ENCODE data around the gene APMAP. TPM values are rescaled to one million over a fixed set of nuclear protein-coding genes. Genes with fewer than 3 reads are reported as not detected.

The APMAP gene
- total RNA-seq, 1 experiment from 2014 or later: 67.8 TPM

DNA sequence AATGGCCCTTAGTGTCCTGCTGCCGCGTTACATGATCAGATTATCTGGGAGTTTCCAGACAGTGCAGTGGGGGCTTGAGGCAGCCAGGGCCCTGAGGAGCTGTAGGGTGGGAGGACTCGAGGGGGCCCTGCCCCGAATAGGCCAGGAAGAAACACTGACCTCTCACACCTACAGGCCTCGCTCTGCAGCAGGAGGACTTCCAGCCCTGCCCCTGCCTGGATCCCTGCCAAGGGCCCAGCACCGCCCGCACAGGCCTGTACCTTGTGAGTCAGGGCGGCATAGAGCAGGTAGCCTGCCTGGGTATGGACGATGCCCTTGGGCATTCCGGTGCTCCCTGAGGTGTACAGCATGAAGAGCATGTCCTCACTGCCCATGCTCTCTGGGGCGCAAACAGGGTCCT, 30.1 kb upstream of the APMAP start:
- H3K36me3 Mint-ChIP-seq (ENCODE audit: insufficient read depth in 1 of 3, low read depth in 3 of 3): no peaks in the 10 kb centered on the region
- peaks cover 10 to 14% of the 10 kb centered on the region in 2 experiments for H3K4me1 Mint-ChIP-seq
- H3K4me3 Mint-ChIP-seq: no peak overlapping the region
- H2BK120ac ChIP-seq (ENCODE audit: low read depth, low read length, poor library complexity, severe bottlenecking): no peak overlapping the region
- no peaks in the 10 kb centered on the region for H3K9me3 Mint-ChIP-seq
- H3K27ac Mint-ChIP-seq: no peak overlapping the region
- H3K23ac ChIP-seq (ENCODE audit: insufficient read length, low read depth, low read length): no peak overlapping the region
- no peak overlapping the region for H3K56ac ChIP-seq (ENCODE audit: insufficient read length, low read depth, low read length)
- H2BK5ac ChIP-seq (ENCODE audit: insufficient read length, low read length): no peak overlapping the region
- no peaks in the 10 kb centered on the region for H3K9me3 ChIP-seq (ENCODE audit: control insufficient read depth, low read depth, low read length)
- H3K27ac ChIP-seq (ENCODE audit: insufficient read length, low read depth, low read length): no peak overlapping the region
- no peaks in the 10 kb centered on the region for H3K27me3 ChIP-seq (ENCODE audit: insufficient read depth, low read length)
- no peak overlapping the region for H3K9ac ChIP-seq (ENCODE audit: extremely low read depth, insufficient read length, low read length)
- no peak overlapping the region for H2BK15ac ChIP-seq (ENCODE audit: low read depth, low read length)
- no peaks in the 10 kb centered on the region for H4K20me1 ChIP-seq (ENCODE audit: control insufficient read depth, insufficient read depth, insufficient read length)
- H4K91ac ChIP-seq (ENCODE audit: insufficient read length, low read depth, low read length): no peak overlapping the region
- no peak overlapping the region for H2BK20ac ChIP-seq (ENCODE audit: low read depth, low read length, poor library complexity, severe bottlenecking)
- no peaks in the 10 kb centered on the region for H3K79me1 ChIP-seq (ENCODE audit: insufficient read depth, low read depth, low read length, poor library complexity, severe bottlenecking)
- no peak overlapping the region for H3K18ac ChIP-seq (ENCODE audit: insufficient read length, low read depth, low read length)
- H2BK12ac ChIP-seq (ENCODE audit: insufficient read length, low read depth, low read length): no peak overlapping the region
- no peaks in the 10 kb centered on the region for H3K79me2 ChIP-seq (ENCODE audit: insufficient read depth, low read length)
- no peak overlapping the region for H3K4ac ChIP-seq (ENCODE audit: low read depth, low read length)
- DNase-seq: no peak
- no peak overlapping the region for H4K8ac ChIP-seq (replicated peaks; ENCODE audit: insufficient read length, low read depth, low read length)
- WGBS (ENCODE audit: extremely low coverage, insufficient read length, low lambda C conversion rate): no CpG with 5 or more reads among the region's 11 CpGs
- no peak overlapping the region for H2AK5ac ChIP-seq (ENCODE audit: insufficient read length, low read length)
- no peak overlapping the region for H3T11ph ChIP-seq (ENCODE audit: low read length)
- H3K4me2 ChIP-seq (ENCODE audit: insufficient read depth, insufficient read length, low read length): no peak overlapping the region
- peaks cover 9% of the 10 kb centered on the region for H3K27me3 Mint-ChIP-seq (ENCODE audit: low read depth)
- no peak for TF ChIP-seq CTCF (conservative IDR thresholded peaks at IDR 0.05)
- H3K14ac ChIP-seq (ENCODE audit: insufficient read depth, low read length): no peak overlapping the region
- H2AFZ ChIP-seq (ENCODE audit: low read length): no peak overlapping the region
- H4K5ac ChIP-seq (ENCODE audit: insufficient read length, low read depth, low read length): no peak overlapping the region
- H3K4me1 ChIP-seq (ENCODE audit: insufficient read depth, low read length): no peaks in the 10 kb centered on the region; the same call in 1 of the 2 replicates
- no peaks in the 10 kb centered on the region for H3K23me2 ChIP-seq (ENCODE audit: insufficient read length, low read depth, low read length, poor library complexity, severe bottlenecking)
